ENCODE results near the gene CCDC146.
A peak's percentile ranks its signal among the peaks of the same experiment; 100 is the strongest.
"Not testable (repeated sequence)": the region's sequence is repeated elsewhere in the genome, so short reads cannot be mapped to it uniquely, and the experiment has no call there.

CCDC146 gene, protein sequence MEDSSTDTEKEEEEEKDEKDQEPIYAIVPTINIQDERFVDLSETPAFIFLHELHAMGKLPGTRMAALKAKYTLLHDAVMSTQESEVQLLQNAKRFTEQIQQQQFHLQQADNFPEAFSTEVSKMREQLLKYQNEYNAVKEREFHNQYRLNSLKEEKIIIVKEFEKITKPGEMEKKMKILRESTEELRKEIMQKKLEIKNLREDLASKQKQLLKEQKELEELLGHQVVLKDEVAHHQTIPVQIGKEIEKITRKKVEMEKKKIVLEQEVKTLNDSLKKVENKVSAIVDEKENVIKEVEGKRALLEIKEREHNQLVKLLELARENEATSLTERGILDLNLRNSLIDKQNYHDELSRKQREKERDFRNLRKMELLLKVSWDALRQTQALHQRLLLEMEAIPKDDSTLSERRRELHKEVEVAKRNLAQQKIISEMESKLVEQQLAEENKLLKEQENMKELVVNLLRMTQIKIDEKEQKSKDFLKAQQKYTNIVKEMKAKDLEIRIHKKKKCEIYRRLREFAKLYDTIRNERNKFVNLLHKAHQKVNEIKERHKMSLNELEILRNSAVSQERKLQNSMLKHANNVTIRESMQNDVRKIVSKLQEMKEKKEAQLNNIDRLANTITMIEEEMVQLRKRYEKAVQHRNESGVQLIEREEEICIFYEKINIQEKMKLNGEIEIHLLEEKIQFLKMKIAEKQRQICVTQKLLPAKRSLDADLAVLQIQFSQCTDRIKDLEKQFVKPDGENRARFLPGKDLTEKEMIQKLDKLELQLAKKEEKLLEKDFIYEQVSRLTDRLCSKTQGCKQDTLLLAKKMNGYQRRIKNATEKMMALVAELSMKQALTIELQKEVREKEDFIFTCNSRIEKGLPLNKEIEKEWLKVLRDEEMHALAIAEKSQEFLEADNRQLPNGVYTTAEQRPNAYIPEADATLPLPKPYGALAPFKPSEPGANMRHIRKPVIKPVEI

DNA sequence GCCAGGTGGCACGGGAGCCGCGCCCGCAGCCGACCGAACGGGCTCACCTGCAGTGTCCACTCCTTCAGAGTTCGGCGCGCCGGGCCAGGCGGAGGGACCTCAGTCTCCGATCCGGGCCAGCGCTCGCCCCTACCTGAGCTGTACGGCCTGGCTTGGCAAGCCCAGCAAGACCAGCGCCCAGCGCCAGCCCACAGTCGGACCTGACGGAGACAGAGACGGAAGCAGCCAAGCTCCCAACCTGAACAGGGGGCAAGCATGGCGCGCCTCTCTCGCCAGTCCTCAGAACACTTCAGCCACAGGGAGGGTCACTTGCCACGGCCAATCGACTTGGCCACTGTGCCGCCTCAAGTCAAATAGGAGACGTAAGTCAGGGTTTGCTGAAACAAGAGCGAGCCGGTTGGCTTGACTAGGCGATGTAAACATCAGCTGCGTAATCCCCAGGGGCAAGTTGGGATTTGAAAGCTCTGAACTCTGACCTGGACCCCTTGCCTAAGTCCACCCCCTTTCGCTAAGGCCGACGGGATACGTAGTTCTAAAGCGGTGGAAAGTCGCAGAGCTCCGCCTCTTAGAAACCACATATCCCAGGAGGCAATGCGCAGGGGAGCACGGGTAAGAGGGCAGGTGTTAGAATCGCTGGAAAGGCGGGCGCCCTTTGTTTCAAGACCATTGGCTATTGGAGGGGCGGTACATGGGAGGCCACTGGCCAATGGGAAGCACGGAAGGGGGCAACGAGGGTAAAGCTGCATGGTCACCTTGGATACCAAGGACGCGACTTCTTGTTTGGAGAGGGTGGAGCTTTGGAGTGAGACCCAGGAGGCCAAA, at the start of gene CCDC146:
Gene CCDC146, plus strand, starts transcription at position 756 of the 822 bp plus-strand sequence. CDS start 45,054 bp downstream, outside the sequence.
- DNase-seq, result peak; percentile 99

DNA sequence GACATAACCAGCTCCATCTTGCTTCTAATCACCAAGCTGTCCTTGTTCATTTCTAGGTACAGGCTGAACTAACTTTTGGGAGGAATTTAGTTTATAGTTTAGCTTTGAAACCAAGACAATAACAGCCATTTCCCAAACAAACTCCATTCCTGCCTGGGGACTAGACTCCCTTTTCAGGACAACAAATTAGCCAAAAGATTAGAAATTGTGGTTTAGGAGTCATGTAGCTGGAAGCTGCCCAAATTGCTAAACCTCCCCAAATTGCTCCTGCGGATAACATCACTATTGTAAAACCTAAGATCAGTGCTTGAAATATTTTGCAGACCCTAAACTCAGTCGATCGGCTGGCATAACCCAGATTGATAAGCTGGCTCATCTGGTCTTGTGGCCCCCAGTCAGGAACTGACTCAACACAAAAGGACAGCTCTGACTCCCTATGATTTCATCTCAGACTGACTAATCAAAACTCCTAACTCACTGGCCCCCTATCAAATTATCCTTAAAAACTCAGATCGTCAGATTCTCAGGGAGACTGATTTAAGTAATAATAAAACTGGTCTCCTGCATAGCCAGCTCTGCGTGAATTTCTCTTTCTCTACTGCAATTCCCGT, 47.5 kb upstream of the CCDC146 start:
- not testable (repeated sequence) for DNase-seq

DNA sequence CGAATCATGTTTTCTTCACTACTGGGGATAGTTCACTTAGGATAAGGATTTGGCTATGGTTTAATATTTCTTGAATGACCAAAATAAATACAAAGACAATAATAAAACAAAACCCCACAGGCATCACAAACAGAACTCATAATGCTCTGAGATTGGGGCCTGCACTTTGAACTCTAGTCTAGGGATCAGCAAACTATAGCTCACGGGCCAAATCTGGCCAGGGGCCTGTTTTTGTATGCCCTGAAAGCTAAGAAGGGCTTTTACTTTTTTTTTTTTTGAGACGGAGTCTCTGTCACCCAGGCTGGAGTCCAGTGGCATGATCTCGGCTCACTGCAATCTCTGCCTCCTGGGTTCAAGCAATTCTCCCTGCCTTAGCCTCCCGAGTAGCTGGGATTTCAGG, 45.4 kb upstream of the CCDC146 start:
- DNase-seq, result not testable (repeated sequence)

DNA sequence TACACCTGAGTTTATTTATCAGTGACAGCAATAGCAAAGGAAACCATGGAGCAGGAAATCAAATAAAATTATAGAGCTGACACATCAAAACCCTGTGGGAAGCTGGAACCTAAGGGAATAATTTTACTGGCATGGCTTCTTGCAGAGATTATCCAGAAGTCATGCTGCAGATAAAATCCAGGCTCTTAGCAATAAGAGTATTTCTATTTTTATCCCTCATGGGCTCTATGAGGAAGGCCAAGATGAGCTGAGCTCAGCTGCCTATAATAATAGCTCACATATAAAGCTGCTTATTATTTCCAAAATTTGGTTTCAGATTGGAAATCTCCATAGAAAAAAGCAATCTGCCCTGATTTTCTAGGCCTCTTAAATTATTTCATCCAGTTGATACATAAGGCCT, 43.3 kb upstream of the CCDC146 start:
- DNase-seq, result not testable (repeated sequence)

DNA sequence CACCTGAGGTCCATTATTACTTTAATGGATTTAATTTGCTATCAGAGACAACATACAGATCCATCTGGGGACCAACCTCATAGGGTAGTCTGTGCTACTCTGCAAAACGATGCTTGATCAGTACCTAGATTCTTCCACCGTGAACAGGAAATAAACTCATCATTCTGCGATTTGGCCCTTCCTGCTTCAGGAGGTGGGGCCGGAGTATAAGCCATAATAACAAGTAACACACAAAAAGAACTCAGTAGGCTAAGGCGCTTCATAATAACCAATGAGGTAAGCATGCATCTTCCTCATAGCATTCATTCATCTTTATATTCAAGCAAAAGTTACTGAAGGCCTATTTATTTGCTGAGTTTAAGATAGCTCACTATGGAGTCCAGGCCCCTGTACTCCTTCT, 42.8 kb upstream of the CCDC146 start:
- not testable (repeated sequence) for DNase-seq

DNA sequence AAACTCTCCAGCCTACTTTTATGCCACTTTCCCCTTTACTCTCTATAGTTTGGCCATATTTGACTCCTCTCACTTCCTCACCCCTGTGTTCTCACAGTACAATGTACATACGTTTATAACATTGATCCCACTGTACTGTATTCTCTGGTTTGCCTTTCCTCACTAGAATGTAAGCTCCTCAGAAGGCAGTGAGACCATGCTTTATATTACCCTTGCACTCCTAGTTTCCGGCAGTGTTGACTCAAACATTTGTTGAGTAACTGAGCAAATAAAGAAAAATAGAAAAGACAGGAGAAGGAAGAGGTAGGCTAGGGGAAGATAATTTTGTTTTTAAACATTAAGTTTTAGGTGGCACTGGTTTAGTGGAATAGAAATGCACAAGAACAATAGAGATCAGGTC, 42.2 kb upstream of the CCDC146 start:
- not testable (repeated sequence) for DNase-seq

DNA sequence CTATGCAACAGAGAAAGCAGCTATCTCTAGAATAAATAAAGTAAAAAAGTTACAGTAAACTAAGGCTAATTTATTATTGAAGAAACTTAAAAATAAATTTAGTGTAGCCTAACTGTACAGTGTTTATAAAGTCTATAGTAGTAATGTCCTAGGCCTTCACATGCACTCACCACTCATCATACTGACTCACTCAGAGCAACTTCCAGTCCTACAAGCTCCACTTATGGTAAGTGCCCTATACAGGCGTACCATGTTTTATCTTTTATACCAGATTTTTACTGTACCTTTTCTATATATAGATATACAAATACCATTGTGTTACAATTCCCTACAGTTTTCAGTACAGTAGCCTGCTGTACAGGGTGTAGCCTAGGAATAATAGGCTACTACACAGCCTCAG, 40.2 kb upstream of the CCDC146 start:
- not testable (repeated sequence) for DNase-seq

DNA sequence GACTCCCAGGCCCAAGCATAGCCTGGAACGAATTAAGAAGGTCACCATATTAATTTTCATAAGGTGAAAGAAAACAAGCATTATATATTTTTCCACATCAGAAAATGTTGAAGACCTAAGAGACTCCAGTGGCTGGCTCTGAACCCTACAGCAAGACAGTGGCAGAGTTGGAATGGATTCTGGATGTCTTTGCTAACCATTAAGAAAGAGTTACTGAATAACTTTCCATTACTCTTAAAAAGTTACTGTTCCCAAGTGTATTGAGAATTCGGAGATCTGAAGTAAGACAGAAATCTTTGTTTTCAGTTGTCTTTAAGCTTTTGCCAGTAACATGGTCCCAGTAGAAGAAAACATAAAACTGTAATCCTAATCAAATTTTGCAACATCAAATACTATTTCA, 30.1 kb upstream of the CCDC146 start:
- not testable (repeated sequence) for DNase-seq

DNA sequence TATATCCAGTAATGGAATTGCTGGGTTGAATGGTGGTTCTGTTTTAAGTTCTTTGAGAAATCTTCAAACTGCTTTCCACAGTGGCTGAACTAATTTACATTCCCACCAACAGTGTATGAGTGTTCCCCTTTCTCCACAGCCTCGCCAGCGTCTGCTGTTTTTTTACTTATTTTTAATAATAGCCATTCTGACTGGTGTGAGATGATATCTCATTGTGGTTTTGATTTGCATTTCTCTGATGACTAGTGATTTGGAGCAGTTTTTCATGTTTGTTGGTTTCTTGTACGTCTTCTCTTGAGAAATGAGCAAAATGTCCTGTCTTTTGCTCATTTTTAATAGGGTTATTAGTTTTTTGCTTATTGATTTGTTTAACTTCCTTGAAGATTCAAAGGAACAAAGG, 21.9 kb upstream of the CCDC146 start:
- not testable (repeated sequence) for DNase-seq

DNA sequence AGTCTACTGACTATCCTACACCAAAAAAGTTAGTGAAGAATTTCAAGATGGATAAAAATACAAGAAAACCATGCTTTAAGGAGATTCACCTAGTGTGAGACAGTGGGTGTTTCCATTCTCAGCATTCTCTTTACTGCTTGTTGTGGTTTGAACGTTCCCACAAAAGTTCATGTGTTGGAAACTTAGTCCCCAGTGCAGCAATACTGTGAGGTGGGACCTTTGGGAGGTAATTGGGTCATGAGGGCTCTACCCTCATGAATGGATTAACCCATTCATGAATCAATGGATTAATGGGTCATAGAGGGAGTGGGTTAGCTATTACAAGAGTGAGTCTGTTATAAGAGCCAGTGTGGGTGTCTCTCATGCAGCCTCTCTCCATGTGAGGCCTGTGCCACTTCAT, 21.2 kb upstream of the CCDC146 start:
- DNase-seq, result not testable (repeated sequence)

DNA sequence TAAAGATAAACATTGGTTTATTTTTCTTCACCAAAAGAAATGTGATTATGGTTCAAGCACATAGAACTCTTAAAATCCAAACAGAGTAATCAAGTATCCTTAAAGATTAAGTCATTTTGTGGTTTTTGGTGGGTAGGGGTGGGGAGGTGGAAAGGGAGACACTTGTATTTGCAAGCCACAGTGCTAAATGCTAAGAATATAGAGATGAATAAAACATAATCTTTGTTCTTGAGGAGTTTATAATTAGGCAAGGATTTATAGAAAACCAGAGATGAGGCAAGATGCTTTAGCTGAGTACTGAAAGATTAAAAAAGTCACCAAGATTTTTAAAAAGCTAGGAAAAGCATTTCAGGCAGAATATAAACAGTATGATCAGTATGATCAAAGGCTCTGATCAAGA, 19.7 kb upstream of the CCDC146 start:
- DNase-seq, result not testable (repeated sequence)

DNA sequence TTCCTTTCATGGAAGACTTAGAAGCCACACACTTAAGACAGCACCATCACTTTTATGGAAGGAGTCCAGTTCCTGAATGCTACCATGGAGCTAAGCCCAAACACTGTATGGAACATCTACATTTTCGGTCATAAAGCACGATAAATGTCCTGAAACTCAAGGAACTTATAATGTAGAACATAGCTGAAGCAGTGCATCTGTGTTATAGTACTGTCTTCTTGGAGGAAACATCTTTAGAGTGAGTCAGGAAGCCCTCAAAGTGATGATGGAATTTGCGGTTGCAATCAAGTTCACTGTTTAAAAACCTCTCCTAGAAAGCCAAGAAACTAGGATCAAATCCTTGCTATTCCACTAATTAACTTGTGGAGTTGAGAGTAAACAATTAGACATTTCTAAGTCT, 16.5 kb upstream of the CCDC146 start:
- DNase-seq, result not testable (repeated sequence)

DNA sequence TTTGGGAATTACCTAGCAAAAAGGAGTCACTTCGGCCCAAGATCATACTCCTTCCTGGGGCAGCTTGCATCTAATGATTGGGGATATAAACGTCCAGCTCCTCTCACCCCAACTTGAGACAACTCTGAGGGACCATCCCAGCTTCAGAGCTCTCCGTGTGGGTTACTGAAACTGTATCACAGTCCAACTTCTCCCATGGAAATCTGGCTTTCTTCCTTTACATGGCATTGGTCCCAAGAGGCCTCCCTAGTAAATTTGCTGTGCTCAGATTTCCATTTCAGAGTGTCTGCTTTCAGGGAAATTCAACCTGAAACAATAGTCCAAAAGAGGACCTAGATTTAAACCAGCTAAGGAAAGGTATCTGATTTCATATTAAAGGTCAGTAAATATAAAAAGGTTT, 14.8 kb upstream of the CCDC146 start:
- DNase-seq, result not testable (repeated sequence)

DNA sequence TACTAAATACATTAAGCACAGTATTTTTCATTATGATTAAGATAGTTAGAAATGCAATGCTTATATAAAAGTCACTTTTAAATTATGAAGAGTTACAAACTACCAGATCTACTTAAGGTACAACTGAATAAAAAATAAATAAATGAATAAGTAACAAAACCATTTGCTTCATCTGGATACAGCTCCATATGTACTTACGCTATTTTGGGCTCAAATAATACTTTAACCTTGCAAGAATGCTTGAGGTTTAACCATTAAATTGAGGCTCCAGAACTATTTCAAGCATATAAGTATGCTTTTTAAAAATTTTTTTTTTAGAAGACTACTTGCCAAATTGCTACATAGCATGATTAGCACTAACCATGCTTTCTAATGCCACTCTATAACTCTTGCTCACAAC, 14.1 kb upstream of the CCDC146 start:
- DNase-seq, result not testable (repeated sequence)

DNA sequence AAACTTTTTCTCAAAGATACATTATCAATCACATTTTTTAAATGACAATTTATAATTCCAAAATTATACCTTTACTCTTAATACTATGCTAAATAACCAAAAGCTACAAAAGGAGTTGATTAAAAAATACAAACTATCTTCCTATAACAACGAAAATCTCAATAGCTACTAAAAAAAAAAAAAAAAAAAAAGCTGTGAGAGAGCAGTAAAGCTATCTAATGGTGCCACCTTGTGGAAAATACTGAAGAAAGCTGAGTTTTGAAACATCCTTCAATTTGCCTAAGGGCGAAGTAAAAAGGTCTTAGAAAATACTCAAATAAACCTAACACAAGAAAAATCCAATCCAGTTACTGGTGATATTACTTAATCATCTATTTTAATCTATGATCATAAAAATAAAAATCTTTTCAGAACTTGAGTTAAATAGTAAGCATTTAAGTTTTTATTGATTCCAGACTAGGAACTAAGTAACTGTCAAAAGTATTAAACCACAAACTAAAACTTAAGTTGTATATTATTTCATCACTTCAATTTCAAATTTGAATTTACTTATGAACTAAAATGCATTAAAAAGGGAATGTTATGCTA, 9.6 kb upstream of the CCDC146 start:
- DNase-seq, result peak; percentile 4

DNA sequence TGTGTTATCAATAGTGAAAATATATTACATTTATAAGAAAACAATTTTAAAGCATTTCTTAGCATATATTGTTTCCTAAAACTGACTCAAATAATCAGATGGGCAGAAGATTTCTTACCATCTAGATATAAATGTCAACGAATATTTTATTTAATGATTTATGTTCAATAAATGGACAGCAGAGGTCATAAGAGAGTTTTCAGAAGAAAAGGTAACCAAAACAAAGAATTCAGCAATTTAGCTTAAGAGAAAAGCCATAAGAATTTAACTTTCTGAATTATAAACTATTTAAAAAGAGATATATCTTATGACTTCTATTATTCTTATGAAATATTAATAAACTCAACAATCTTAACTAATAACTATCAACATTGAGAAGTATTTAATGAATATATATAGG, 3.1 kb downstream of the CCDC146 start:
- not testable (repeated sequence) for DNase-seq

DNA sequence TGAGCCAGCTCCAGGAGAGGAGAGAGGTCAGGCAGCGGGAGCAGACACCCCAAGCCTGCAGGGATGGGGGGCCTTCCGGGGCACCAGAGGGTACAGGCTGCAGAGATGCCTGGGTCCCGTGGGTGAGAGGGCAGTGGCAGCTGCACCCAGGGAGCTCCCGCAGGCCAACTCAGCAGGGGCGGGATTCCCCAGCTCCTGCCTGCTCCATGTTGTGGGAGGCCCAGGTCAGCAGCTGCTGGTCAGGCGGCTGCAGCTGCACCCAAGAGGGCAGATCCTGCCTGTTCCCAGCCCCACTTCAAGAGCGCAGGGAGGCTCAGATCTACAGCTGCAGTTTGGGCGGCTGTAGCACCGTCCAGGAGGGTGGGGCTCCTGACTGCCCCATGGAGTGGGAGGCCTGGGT, 4.6 kb downstream of the CCDC146 start:
- DNase-seq, result not testable (repeated sequence)

DNA sequence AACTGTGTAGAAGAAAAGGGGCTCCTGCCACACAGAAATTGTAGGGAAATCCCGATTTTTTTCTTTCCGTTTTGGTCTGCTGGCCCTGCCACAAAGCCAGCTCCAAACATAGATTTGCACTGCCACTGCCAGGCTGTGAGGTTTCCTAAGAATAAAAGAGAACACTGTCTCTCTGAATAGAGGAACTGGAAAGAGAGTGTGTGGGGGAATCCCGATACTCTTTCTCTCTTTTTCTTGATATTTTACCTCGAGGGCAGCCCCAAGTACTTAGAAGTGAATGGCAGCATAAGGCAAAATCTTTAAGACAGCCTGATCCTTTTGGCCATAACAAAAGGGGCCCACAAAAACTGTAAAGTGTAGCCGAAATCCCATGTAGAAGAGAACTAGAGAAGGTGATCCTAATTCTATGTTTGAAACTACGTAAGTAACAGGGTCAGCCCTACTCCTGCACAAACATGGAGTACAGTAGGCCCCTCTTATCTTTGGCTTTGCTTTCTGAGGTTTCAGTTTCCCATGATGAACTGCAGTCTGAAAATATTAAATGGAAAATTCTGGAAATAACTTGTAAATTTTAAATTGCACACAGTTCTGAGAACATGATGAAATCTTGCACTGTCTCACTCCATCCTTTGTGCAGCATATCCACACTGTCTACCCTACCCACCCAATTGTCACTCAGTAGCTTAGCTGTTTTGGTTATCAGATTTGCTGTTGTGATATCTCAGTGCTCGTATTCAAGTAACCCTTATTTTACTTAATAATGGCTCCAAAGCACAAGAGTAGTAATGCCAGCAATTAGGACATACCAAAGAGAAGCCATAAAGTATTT, 6.4 kb downstream of the CCDC146 start:
- not testable (repeated sequence) for DNase-seq

DNA sequence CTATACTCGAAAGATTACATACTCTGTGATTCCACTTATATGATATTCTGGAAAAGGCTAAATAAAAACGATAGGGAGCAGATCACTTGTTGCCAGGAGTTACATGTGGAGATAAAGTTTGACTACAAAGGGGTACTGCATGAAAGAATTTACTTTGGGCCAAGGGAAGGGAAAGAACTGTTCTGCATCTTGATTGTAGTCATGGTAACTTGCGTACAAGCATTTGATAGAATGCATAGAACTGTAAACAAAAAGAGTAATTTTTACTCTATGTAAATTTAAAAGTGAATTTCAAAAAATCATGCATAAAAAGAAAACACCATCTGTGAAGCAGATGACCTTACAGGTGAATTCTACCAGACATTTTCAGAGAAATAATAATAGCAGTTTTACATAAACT, 9.4 kb downstream of the CCDC146 start:
- not testable (repeated sequence) for DNase-seq

DNA sequence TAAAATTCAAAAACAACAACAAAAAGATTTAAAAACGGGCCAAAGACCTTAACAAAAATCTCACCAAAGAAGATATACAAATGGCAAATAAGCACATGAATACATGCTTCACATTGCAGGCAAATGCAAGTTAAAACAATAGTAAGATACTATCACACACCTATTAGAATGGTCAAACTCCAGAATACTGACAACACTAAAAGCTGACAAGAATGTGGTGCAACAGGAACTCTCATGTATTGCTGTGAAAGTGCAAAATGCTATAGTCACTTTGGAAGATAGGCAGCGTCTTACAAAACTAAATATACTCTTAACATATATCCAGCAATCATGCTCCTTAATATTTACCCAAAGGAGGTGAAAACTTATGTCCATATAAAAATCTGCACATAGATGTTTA, 16.3 kb downstream of the CCDC146 start:
- not testable (repeated sequence) for DNase-seq

DNA sequence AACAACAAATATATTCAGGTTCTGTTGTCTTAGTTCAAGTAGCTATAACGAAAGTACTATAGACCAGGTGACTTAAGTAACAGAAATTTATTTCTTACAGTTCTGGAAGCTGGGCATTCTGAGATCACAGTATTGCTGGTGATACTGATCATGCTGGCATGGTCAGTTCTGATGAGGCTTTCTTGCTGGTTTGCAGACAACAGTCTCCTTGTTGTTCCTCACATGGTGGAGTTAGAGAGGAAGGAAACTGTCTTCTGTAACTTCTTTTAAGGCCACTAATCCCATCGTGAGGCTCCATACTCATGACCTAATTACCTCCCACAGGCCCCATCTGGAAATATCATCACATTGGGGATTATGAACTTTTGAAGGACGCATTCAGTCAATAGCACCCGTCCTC, 17.9 kb downstream of the CCDC146 start:
- not testable (repeated sequence) for DNase-seq
